CD4-positive, alpha-beta T cell treated with Interleukin-21 for 1 hour (primary cell): ENCODE data around the gene NRXN3.

Experiments
- DNase-seq: peaks from one replicate; pipeline ENCODE4 v3.0.0-alpha.2; 2020

The NRXN3 gene

DNA sequence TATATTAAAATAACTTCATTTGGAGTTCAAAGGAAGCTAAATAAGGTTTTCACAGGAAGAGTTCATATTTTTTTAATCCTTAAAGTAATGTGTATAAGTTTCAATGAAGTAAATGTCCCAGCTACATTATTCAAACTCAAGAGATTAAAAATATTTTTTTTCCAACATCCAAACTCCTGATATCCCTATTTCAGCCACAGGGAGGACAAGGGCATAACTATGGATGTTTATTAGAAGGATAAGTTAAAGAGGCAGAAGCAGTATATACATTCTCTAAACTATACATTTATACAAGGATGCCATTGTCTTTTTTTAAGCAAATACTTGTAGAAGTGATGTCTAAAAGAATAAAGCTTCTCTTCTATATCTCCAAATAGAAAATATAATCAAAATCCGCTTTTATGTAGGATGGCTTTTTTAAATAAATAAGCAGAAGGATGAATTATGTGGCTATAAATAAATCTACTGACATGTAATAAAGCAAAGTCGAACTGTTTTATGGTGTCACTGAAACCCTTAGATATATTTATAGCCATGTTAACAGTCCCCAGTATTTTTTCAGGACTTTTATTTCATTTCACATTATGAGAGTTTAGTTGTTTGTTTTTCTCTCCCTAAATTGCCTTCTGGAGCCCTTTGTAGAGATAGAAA is 1104.6 kb downstream of the NRXN3 start:
- no peak for DNase-seq

DNA sequence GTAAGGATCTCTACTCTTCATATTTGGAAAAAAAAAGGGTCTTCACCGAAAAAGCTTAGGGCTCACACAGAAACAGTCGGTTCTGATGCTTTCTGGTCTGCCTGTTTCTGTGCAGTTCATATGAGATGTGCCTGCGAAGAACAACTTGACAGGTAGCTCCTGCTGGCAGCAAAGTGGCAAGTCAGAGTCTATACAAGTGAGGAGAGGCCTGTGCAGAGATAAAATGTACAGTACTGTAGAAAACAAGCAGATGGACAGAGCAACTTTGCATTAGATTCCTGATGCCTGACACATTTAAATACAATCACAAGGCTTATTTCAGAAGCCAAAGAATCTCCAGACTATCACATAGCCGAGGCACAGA is 1105.1 kb downstream of the NRXN3 start:
- DNase-seq, result no peak

DNA sequence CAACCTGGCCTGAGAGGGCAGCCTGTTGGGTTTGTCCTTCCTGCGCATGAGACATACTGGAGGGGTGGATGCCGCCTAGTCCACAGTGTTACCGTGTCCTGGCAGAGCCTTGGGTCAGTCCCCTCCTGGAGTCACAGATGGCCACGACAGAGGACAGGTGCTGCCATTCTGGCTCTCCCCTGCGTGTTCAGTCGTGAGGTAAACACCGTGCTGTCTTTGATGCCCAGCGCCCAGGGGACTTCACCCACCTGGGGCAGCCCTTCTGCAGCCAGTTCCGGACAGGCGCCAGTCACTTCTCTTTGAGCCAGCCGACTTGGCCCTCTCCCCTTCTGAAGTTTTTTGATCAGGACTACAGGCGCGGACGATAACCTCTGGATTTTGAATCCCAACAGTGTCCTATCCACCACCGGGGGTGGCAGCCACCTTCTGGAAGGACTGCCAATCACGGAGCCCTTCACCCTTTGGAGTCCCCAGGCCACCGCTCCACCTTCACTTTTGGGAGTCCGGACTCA is 1108.2 kb downstream of the NRXN3 start:
- no peak for DNase-seq

DNA sequence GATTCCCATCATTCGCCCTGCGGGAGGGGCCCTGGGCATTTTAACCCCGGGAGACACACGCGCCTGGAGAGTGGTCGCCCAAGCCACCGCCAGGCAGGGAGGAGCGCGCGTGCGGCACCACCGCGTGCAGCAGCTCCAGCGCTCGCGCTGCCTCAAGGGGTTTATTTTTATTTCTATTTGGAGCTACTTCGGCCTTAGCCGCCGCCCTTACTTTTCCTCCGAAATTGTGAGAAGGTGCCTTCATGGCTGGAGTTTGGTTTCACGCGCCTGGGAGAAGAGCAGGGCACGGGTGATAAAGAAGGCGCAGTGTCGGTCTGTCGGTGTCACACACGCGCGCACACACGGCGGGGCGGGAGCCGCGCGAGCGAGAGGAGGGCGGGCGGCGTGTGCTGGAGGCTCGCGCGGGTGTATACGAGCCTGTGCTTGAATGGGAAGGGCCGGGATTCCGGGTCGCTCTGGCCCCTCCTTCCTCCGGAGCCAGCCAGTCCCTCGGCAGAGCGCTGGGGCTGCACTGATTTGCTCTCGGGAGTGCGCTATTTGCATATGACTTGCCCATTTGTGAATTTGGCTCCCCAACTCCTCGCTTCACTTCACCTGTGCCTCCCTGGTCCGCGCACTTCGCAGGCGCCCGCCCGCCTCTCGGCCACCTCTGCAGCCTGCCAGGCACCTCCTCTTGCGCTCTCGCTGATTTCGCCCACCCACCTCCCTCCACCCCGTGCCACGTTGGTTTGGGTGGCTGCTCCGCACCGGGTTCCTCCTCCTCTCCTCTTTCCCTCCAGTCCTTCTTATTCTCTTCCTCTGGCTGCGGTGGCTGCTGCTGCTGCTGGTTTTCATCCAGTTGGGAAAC is 1108.8 kb downstream of the NRXN3 start:
- DNase-seq, result no peak

DNA sequence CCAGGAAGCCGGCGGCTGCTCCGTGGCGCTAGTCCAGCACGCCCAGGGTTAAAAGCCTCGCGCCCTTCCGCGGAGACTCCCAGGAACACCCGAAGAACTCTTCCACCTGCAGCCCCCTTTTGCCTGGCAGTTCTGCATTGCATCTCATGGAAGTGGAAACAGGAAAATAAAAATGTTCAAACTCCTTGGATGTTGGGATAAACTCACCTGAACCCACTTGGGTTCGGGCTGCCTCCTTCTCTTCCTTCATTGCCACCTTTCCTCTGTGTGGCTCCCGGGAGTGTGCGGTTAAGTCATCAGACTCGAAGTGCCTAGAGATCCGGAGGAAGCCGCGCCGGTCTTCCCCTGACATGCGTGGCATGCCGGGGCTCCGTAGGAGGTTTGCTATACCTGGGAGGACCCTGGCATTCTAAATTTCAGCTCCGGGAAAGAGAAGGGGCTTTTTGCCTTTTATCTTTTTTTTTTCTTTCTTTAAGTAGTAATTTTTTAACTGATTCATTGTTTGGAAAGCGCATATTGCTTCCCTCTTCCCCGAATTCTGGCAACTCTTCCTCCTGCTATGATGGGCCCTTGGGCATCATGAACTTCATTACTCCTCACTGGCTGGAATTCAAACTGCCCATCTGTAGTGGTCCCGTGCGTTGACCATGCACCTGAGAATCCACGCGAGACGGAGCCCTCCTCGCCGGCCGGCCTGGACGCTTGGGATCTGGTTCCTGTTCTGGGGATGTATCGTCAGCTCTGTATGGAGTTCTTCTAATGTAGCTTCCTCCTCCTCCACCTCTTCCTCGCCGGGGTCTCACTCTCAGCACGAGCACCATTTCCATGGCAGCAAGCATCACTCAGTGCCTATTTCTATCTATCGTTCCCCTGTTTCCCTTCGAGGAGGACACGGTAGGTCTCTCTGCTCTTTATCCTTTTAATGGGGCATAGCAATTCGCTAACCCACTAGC is 1109.7 kb downstream of the NRXN3 start:
- no peak for DNase-seq

DNA sequence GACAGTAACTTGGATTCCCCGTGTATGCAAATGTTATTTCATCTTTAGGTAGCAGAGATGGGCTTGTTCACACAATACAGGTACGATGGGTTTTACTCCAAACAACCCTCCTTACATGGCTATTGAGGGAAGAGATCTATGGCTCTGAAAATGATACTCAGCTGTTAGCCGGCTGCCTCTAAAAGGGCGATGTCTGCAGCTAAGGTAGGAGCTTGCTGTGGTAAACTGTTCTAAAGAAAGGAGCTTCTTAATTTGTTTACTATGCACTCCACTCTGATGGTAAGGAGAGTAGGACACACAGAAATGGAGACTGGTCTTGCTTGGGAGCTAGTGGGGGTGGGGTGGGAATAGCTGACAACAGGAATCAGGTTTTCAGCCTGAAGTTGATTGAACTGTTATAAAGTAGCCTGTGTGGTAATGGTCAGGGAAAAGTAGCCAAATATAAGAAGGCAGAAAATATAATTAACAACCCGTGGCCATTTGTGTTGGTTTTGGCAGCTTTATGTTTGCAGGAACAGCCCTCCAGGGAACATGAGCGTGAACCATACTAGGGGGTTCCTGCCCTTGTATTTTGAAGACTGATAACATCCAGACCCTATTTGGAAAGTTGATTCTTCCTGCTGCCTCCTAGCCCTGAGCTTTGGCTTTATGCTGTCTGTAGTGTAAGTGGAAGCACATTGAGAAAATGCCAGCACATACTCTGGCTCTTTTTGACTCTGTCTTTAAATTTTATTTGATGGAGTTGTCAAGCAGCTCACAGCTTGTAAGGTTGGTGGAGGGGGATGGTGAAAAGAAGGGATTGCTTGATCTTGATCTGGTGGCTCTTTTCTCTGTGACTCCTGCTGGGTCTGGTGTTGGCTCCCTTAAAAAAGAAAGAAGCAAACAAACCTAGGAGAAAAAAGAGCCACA is 1111.3 kb downstream of the NRXN3 start:
- no peak for DNase-seq

DNA sequence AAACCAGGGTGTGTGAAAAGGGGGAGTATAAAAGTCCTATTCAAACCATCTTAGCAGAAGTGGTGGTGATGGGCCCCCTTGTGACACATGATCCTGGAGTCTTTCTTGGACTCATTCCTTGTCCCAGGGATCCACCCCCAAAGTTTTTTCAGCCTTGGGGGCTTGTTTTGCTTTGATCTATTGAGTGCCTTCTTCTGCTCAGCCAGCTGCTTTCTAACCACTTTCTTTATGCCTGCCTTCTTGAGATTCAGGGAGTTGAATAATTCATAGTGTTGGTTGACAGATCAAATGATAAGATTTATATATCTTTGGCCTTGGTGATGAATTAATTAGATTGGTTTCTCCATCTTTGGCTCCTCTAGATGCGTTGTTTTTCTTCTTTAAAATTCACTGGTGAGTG is 1114.4 kb downstream of the NRXN3 start:
- DNase-seq, result no peak

DNA sequence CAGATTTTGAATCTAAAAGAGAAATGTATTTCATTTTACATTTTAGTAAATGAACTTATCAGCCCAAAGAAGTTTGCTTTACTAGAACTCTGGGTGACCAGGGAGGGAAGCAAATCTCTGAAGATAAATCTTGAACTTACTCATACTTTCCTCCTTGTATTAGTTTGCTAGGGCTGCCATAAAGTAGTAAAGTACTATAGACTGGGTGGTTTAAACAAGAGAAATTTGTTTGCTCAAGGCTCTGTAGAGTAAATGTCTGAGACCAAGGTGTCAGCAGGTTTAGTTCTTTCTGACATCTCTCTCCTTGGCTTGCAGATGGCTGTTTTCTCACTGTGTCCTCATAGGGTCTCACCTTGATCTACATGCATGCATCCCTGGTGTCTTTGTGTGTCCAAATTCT is 1115.1 kb downstream of the NRXN3 start:
- DNase-seq, result no peak

DNA sequence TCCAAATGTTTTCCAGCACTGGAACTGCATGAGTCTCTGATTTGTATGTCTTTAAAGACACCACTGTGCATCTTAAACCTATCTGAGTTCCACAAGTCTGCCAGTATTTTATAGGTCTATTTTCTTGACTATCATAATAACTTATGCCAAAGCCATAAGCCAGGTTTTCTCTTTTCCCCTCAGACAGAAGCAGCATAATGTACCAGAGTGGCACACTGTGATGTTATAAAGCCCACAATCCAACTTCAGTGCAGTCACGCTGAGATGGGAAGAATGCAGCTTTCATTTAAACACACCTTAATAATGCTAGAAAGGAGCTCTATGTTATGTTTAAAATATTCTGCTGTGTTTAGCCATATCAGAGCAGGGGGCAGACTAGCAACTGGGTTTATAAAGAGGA is 1117.8 kb downstream of the NRXN3 start:
- DNase-seq, result no peak

DNA sequence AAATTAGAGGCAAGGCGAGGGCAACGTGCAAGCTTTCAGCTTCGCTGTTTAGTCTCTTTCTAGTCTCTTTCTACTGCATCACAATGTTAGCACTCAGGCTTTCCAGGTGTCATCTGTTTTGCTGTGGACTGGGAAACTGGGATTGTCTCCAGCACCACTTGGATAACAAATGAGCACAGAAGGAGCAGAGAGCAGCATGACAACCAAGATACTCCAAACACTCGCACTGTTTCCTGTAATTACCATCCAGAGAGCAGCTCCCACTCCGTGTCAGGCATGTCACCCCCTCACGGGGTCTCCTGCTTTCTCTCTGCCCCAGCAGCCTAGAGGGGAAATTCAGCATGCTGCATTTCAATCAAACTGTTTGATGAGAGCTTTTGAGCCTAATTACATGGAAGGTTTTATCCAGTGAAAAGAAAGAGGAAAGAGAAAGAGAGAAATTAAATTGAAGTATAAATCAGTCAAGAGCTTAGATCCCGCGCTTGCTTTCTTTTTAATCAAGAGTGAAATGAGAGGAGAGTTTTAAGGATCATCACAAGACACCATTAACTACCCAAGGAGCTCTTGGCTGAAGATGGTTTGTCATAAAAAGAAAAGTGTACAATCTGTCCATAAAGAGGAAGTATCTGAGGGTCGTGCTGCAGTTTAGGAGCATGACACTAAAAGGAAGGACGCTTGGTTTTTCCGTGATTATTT is 1123.5 kb downstream of the NRXN3 start:
- no peak for DNase-seq

DNA sequence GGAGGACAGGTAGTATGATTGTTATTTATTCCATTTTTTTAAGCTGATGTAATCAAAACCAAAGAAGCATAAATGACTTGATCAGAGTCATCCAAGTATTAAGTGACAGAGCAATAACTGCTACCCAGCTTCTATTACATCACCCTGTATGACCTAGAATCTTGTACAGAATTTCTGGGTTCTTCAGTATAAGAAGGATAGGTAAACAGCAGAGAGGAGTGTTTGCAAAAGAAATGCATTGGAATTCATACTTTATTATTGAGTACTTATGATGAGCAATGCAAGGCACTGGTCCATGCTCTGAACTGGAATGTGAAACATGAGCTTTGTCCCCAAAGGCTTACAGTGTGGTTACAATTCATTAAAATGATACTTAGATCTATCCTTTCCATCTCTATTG is 1124.3 kb downstream of the NRXN3 start:
- no peak for DNase-seq

DNA sequence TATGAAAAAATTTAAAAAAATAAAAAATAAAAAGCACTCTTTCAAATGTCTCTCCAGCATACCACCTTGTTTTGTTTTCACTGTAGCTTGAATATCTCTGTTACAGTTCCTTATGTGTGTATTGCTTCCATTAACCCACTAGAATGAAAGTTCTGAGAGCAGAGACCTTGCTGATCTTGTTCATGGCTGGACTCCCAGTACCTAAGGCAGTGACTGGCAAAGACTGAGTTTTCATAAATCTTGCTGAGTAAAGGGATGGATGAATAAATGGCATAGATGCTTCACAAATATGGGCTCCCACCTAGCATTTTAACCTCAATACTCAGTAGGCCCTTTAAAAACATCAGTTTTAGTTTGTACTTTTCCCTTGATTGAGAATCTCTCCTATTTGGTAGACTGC is 1125.2 kb downstream of the NRXN3 start:
- DNase-seq, result no peak

DNA sequence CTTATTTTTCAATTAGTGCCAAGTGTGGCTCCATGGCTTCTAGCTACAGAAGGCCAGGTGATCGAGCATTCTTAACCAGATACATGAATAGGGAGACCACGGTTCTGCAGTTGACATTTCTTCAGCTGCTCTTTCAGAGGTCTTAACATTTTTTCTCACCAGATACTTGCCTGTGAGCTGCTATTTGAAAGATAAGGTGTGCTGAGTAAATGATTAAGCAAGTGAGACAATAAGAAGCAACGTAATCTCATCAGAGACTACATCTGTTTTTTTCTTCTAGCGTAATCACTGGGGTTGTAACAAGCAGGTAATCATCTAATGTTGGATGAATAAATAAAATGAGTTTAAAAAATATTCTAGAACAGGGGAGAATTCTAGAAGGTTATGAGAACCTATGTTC is 1128.2 kb downstream of the NRXN3 start:
- no peak for DNase-seq

DNA sequence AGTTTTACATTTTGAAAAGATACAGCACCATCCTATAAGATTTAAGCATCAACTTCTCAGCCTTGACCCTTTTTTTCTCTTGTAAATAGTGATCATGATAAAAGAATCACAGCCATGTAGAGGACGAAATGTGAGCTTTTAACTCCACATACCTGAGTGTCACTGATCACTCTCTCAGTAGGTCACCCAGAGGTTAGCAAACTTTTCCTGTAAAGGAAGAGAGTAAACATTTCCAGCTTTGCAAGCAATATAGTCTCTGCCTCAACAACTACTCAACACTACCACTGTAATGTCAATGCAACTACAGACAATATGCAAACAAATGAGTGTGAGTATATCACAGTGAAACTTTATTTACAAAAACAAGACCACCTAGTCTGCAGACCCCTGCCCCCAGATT is 1129.0 kb downstream of the NRXN3 start:
- no peak for DNase-seq

DNA sequence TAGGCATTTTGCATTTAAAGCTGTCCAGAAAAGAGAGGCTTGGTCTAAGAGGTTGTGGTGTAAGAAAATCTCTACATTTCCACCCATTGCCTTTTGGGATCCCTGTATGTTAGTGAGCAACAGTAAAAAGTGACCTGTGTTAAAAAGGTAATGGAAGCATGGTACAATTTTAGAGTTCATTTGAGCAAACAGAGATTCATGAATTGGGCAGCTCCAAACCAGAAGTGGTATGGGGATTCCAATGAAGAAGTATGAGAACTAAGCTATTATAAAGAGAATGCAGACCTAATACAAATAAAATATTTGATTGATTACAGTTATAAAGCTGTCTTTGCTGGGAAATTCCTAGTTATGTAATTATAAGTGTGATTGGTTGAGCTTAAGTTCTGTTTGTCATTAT is 1134.1 kb downstream of the NRXN3 start:
- DNase-seq, result no peak

DNA sequence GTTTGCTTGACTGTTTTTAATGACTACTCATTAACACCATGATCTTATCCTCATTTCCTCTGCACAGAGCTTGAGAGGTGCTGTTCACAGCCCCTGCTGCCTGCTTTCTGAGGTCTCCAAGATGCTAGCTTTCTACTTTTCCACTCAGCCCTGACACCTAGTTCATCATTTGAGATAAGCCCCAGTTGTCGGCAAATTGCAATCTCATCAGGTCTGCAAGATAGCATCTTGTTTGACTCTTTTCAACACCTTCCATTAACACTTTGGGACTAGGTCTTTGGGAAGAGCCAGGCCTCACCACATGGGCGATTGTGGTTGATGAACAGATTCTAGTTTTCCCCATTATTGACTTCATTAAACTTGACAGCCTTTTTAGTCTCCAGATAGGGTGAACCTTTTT is 1136.4 kb downstream of the NRXN3 start:
- DNase-seq, result no peak

DNA sequence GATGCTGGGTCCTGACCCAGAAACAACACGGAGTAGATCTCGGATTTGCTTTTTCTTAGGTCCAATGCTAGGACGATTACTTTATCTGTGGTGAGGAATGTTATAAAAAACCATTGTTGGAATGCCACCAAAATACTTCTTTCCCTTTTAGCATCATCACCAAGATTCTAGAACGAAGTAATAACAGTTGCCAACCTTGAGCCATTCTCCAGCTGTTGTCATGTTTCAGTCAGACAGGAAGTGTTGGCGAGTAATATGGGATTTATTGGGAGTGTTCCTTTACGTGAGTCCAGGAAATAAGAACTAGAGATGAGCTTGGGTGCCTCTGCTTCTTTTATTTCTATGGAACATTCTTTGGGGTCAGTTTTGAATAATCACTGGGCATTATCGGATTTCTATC is 1148.2 kb downstream of the NRXN3 start:
- no peak for DNase-seq

DNA sequence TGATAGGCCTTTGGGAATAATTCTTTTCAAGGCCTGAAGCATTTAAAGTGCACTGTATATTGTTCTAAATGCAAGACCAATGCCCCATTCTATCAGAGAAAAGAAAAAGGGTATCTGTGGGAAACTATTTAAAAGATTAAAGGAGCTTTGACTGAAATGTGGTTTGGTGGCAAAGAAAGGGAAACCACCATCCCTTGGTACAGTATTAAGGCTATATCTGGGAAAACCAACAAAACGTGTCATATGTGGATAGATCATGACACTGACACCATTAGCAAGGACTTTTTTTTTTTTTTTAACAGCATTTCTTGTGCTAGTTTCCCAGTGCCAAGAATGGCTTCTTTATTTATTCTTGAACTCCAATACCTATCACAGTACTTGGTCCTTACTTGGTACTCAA is 1150.4 kb downstream of the NRXN3 start:
- no peak for DNase-seq

DNA sequence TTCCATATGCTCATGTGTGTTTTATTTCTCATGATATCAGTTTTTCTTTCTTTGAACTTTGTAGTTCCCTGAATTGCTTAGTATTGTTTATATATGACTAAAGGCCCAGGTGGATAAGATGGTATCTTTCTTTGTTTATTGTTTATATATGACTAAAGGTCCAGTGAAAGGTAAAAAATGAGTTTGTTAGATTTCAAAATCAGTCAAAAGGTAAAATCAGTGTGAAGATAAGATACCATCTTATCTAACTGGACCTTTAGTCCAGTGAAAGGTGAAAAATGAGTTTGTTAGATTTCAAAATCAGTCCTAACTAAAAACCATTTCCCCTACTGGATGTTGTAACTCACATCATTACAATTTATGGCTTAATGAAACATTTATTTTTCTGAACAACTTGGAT is 1150.9 kb downstream of the NRXN3 start:
- DNase-seq, result no peak

DNA sequence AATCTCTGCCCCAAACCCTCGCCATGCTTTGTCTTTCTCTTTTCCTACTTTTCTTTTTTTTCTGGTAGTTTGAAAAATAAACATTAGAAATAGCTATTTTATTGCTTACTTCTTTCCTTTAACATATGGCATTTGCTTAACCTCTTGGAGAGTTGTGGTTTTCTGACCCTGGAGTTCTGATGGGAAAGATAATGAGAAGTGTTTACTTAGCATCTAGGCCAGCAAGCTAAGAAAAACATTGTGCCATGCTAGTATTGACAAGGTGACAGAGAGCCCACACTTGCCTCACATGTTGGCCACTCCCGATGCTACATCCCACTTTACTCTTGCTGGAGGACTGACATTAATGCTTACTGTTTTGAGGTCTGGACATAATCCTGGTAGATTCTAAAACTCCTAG is 1154.9 kb downstream of the NRXN3 start:
- DNase-seq, result no peak

DNA sequence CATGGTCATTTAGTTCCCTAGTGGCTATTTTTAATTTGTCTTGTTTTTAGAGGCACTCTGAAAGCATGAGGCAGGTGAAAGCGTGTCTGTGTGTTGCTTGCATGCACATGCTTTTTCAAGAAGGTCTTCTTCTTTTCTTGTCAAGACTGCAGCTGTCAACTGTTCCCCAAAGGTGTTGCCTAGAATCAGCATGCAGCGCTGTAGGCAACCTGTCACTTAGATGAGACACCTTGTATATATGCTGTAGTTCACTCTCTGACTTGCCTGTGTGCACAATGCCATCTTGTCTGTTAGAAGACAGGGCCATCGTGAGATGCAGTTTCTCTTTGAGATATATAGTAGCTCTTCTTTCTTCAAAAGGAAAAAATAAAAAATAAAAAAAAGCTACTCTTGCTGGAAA is 1155.4 kb downstream of the NRXN3 start:
- DNase-seq, result no peak

DNA sequence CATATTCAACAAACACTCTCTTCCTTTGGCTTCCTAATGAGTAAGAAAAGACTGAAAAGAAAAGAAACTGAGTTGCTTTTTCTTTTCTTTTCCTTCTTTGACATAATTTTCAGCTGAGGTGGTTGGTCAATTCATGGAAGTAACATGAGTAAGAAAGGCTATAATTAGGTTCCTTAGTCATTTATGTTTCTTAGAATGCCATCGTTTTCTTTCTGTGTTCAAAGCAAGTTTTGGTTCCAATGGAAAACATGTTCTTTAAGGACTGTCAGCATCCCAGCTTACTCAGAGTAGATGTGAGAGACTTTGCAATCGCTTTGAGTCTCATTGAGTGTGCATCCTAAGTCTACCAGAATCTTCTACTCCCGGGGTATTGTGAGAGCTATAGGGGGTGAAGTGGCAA is 1158.7 kb downstream of the NRXN3 start:
- DNase-seq, result no peak
